Body of pancreas (tissue), 4 donors: ENCODE data around the gene GRHL1. TPM values are rescaled to one million over a fixed set of nuclear protein-coding genes. Genes with fewer than 3 reads are reported as not detected.
A peak's percentile ranks its signal among the peaks of the same experiment; 100 is the strongest.

Source experiments
- ATAC-seq: fragments of 150-250 bp; one replicate; pipeline ENCODE4 v1.9.1; 2016
- DNase-seq, 4 donors: peaks; one replicate each; pipeline ENCODE4 v3.0.0-alpha.2; 2019
- H3K27ac ChIP-seq, 4 donors: fragments of 200-600 bp; sonication (generic); 1 replicate in 3 of 4; 2 replicates in 1 of 4; pipeline versions ENCODE4 v1.5.1 to v1.6.1; 2016 to 2019; ENCODE audit warnings: mild to moderate bottlenecking in 1 of 4, mixed read lengths in 1 of 4, moderate library complexity in 1 of 4
- H3K27me3 ChIP-seq, 2 donors: fragments of 200-600 bp; sonication (generic); one replicate each; pipeline ENCODE4 v1.6.0; 2016; ENCODE audit warnings: mild to moderate bottlenecking in 1 of 2
- H3K36me3 ChIP-seq, 2 donors: fragments of 200-600 bp; sonication (generic); replicated peaks in 1 of 2; 2 replicates each; pipeline ENCODE4 v1.5.1; 2016; ENCODE audit warnings: low read depth in 2 of 2; ENCODE audit not compliant: insufficient read depth in 1 of 2
- H3K4me1 ChIP-seq: fragments of 200-600 bp; sonication (generic); one replicate; pipeline ENCODE4 v1.6.0; 2016
- H3K4me3 ChIP-seq, 2 donors: fragments of 200-600 bp; sonication (generic); 1 replicate in 1 of 2; 2 replicates in 1 of 2; pipeline ENCODE4 v1.5.1; 2016 to 2019
- H3K9me3 ChIP-seq, 3 donors: fragments of 200-600 bp; sonication (generic); 1 replicate in 2 of 3; 2 replicates in 1 of 3; pipeline ENCODE4 v1.5.1; 2016
- CTCF ChIP-seq, 7 experiments: fragments of 450-650 bp in 4 of 7; fragments of 200-600 bp in 3 of 7; sonication (generic) in 3 of 7; IDR thresholded peaks; one replicate each; pipeline ENCODE4 v1.5.1; 2016 to 2019; ENCODE audit warnings: antibody characterized with exemption in 7 of 7
- POLR2A ChIP-seq, 3 donors: fragments of 450-650 bp; IDR thresholded peaks; one replicate each; pipeline ENCODE4 v1.6.1; 2016; ENCODE audit warnings: antibody characterized with exemption in 3 of 3, mild to moderate bottlenecking in 2 of 3
- WGBS, 2 donors: methylation state at CpG; one replicate each; pipeline ENCODE4 v1.1.5; 2017; 5-methylcytosine and 5-hydroxymethylcytosine counted together
- intact Hi-C: fragments of 100-400 bp; cut with DNase I; formaldehyde crosslinking; loops from one replicate; pipeline ENCODE4 v1.15.1; 2023
- total RNA-seq, 2 donors: library from RNA; depleted of rRNA; stranded (reverse); fragments of >200 nt; gene quantifications; one replicate each; pipeline ENCODE4 v1.1.0, GENCODE V29; 2016

Gene GRHL1
- total RNA-seq, 2 donors from 2014 or later = 2.0 to 4.2 TPM

- Histone ChIP-seq H3K27me3 (no peaks in the 10 kb centered on the region), H3K4me1 (peaks cover 69% of the 10 kb centered on the region), H3K4me3 (no peak overlapping the region), H3K36me3 (peaks cover 7 to 22% of the 10 kb centered on the region in 2 donors), H3K9me3 (no peaks in the 10 kb centered on the region), H3K27ac (peak overlapping the region in 1 of 4 donors; percentile 38)
- DNase-seq (no peak), ATAC-seq (no peak)
- 66 to 71% methylated on average over 14 to 15 of the region's 15 CpGs for WGBS, 2 donors
- TF ChIP-seq POLR2A (IDR thresholded peaks at IDR 0.05) = no peak
- no peak for TF ChIP-seq CTCF (IDR thresholded peaks at IDR 0.05)
- intact Hi-C loops = no loop called here
Observed at GRCh38 chr2:10047616-10048500, 96.4 kb downstream of the GRHL1 start.

GRCh38 chr2:10048501-10049171 is 97.1 kb downstream of the GRHL1 start:
- ATAC-seq = no peak
- Histone ChIP-seq H3K27ac (peak overlapping the region in 1 of 4 donors; percentile 38), H3K4me3 (no peak overlapping the region), H3K9me3 (no peaks in the 10 kb centered on the region), H3K27me3 (no peaks in the 10 kb centered on the region), H3K4me1 (peaks cover 77% of the 10 kb centered on the region), H3K36me3 (peaks cover 7 to 22% of the 10 kb centered on the region in 2 donors)
- WGBS, 2 donors = 47 to 52% methylated on average over 10 of the region's 10 CpGs
- TF ChIP-seq POLR2A (IDR thresholded peaks at IDR 0.05) (no peak), CTCF (IDR thresholded peaks at IDR 0.05) (peak; percentile 45 to 80 (median 56))
- intact Hi-C loops = no loop called here
- peak in 1 of 4 donors; percentile 45 for DNase-seq

Other genes starting within 250 kb of the GRHL1 start
- 10 to 100 TPM; 12.9 to 19.5 TPM for gene TAF1B, start 108.2 kb upstream of the GRHL1 start, total RNA-seq
- 10 to 100 TPM; 25.7 to 32.6 TPM for gene KLF11, start 91.9 kb downstream of the GRHL1 start, total RNA-seq
- gene CYS1, start 128.7 kb downstream of the GRHL1 start, total RNA-seq = 10 to 100 TPM; 30.4 to 36.6 TPM
- not detected for gene RRM2, start 171.0 kb downstream of the GRHL1 start, total RNA-seq